D721Med (cell line): ENCODE results near the gene PCBP3.

ENCODE experiments used
- DNase-seq: peaks from one replicate; pipeline ENCODE4 v3.0.0; 2011; ENCODE audit warnings: low spot score; ENCODE audit not compliant: insufficient read length
- FAIRE-seq: peaks from 2 replicates; lab custom pipeline; 2011; peaks lifted over from hg19 to GRCh38; lab: Jason Lieb, UNC
- CTCF ChIP-seq: IDR thresholded peaks from 2 replicates; pipeline ENCODE4 v1.5.1; 2012; ENCODE audit warnings: mild to moderate bottlenecking, control low read depth; ENCODE audit not compliant: insufficient read depth; ENCODE audit errors: missing control alignments

The PCBP3 gene

GRCh38 chr21:45914321-45914845, 270.9 kb downstream of the PCBP3 start:
- no peak for FAIRE-seq
- DNase-seq, result no peak
- no peak for TF ChIP-seq CTCF

GRCh38 chr21:45916011-45916840, 272.7 kb downstream of the PCBP3 start:
- no peak for FAIRE-seq
- no peak for TF ChIP-seq CTCF
- DNase-seq, result no peak

- FAIRE-seq (no peak), DNase-seq (no peak)
- no peak for TF ChIP-seq CTCF
Observed at GRCh38 chr21:45917241-45917640, 273.7 kb downstream of the PCBP3 start.

GRCh38 chr21:45918011-45918410, 274.5 kb downstream of the PCBP3 start:
- no peak for FAIRE-seq
- no peak for TF ChIP-seq CTCF

GRCh38 chr21:45918835-45919447, 275.4 kb downstream of the PCBP3 start:
- FAIRE-seq (no peak), DNase-seq (no peak)
- no peak for TF ChIP-seq CTCF

More at GRCh38 chr21:45918011-45918410, 274.5 kb downstream of the PCBP3 start:
- DNase-seq, result no peak

GRCh38 chr21:45919593-45919992, 276.1 kb downstream of the PCBP3 start:
- no peak for TF ChIP-seq CTCF
- no peak for FAIRE-seq
- DNase-seq, result no peak
